Neural cell (in vitro differentiated cells): ENCODE data around the gene BHLHA9. TPM values are rescaled to one million over a fixed set of nuclear protein-coding genes. Genes with fewer than 3 reads are reported as not detected.

ENCODE experiments used
- H2AFZ ChIP-seq: fragments of 200-600, 300-800 bp; sonication (generic), shearing (Covaris generic); 2 replicates; pipeline ENCODE4 v1.6.0; 2014; ENCODE audit warnings: low read depth, mild to moderate bottlenecking, antibody characterized with exemption, low read length, moderate library complexity
- H3F3A ChIP-seq: fragments of 200-600 bp; shearing (Covaris generic); 2 replicates; pipeline ENCODE4 v1.6.1; 2016; ENCODE audit warnings: mild to moderate bottlenecking, moderate library complexity, mixed read lengths, antibody characterized with exemption, low read length; ENCODE audit not compliant: insufficient read depth, poor library complexity, severe bottlenecking
- H3K27ac ChIP-seq: fragments of 200-600, 300-800 bp; sonication (generic), shearing (Covaris generic); 2 replicates; pipeline ENCODE4 v1.5.1; 2014; ENCODE audit warnings: mild to moderate bottlenecking, low read length, moderate library complexity
- H3K27me3 ChIP-seq: fragments of 300-800, 200-600 bp; sonication (generic), shearing (Covaris generic); 2 replicates; pipeline ENCODE4 v1.6.0; 2014; ENCODE audit warnings: mild to moderate bottlenecking, low read depth, low read length, moderate library complexity; ENCODE audit not compliant: insufficient read depth
- H3K36me3 ChIP-seq: fragments of 300-800, 200-600 bp; sonication (generic), shearing (Covaris generic); 2 replicates; pipeline ENCODE4 v1.5.1; 2014; ENCODE audit warnings: mild to moderate bottlenecking, antibody characterized with exemption, low read length, moderate library complexity; ENCODE audit not compliant: insufficient read depth
- H3K4me2 ChIP-seq: fragments of 300-800, 200-600 bp; sonication (generic), shearing (Covaris generic); 2 replicates; pipeline ENCODE4 v1.6.0; 2014; ENCODE audit warnings: mild to moderate bottlenecking, low read length
- H3K4me3 ChIP-seq: fragments of 300-800, 200-600 bp; sonication (generic), shearing (Covaris generic); 2 replicates; pipeline ENCODE4 v1.5.1; 2014; ENCODE audit warnings: mild to moderate bottlenecking, low read length, moderate library complexity
- H3K79me2 ChIP-seq: fragments of 200-600 bp; shearing (Covaris generic); replicated peaks from 2 replicates; pipeline ENCODE4 v1.6.0; 2014; ENCODE audit warnings: mild to moderate bottlenecking, low read length, moderate library complexity; ENCODE audit not compliant: insufficient read depth
- H3K9ac ChIP-seq: fragments of 300-800, 200-600 bp; sonication (generic), shearing (Covaris generic); 2 replicates; pipeline ENCODE4 v1.6.1; 2016; ENCODE audit warnings: mild to moderate bottlenecking, low read length, mixed read lengths
- H3K9me2 ChIP-seq: fragments of 200-600 bp; shearing (Covaris generic); 2 replicates; pipeline ENCODE4 v1.6.1; 2016; ENCODE audit warnings: mild to moderate bottlenecking, low read length, mixed read lengths; ENCODE audit not compliant: insufficient read depth
- H3K9me3 ChIP-seq: fragments of 200-600, 300-800 bp; sonication (generic), shearing (Covaris generic); 2 replicates; pipeline ENCODE4 v1.6.1; 2016; ENCODE audit warnings: mild to moderate bottlenecking, mixed run types, low read length, moderate library complexity, mixed read lengths
- H4K20me1 ChIP-seq: fragments of 200-600 bp; shearing (Covaris generic); 2 replicates; pipeline ENCODE4 v1.6.1; 2016; ENCODE audit warnings: mild to moderate bottlenecking, mixed run types; ENCODE audit not compliant: insufficient read depth
- CTCF ChIP-seq: fragments of 450-650 bp; IDR thresholded peaks from 2 replicates; pipeline ENCODE4 v1.5.1; 2014; ENCODE audit warnings: antibody characterized with exemption, mild to moderate bottlenecking, moderate library complexity; ENCODE audit not compliant: poor library complexity, severe bottlenecking
- EP300 ChIP-seq: fragments of 450-650 bp; conservative IDR thresholded peaks from 2 replicates; pipeline ENCODE4 v1.6.1; 2014; ENCODE audit warnings: antibody characterized with exemption, mild to moderate bottlenecking, moderate library complexity; ENCODE audit not compliant: poor library complexity, severe bottlenecking
- EZH2 ChIP-seq: fragments of 200-600, 300-800 bp; shearing (Covaris generic), sonication (generic); IDR thresholded peaks from 2 replicates; pipeline ENCODE4 v1.6.1; 2014; ENCODE audit warnings: antibody characterized with exemption, low read length, borderline replicate concordance, mild to moderate bottlenecking; ENCODE audit not compliant: insufficient read depth, poor library complexity, severe bottlenecking
- MXI1 ChIP-seq: fragments of 450-650 bp; conservative IDR thresholded peaks from 2 replicates; pipeline ENCODE4 v1.6.1; 2014; ENCODE audit warnings: antibody characterized with exemption, mild to moderate bottlenecking; ENCODE audit not compliant: poor library complexity, severe bottlenecking
- POLR2AphosphoS5 ChIP-seq: IDR thresholded peaks from 2 replicates; pipeline ENCODE4 v1.6.1; 2012
- RAD21 ChIP-seq: fragments of 450-650 bp; conservative IDR thresholded peaks from 2 replicates; pipeline ENCODE4 v1.6.1; 2014; ENCODE audit warnings: antibody characterized with exemption, mild to moderate bottlenecking, moderate library complexity
- REST ChIP-seq: IDR thresholded peaks from 2 replicates; pipeline ENCODE4 v1.6.1; 2012; ENCODE audit warnings: borderline replicate concordance
- SMC3 ChIP-seq: fragments of 450-650 bp; conservative IDR thresholded peaks from 2 replicates; pipeline ENCODE4 v1.6.1; 2014; ENCODE audit warnings: antibody characterized with exemption, mild to moderate bottlenecking, moderate library complexity; ENCODE audit not compliant: poor library complexity
- TAF1 ChIP-seq: IDR thresholded peaks from 2 replicates; pipeline ENCODE4 v1.6.1; 2012; ENCODE audit warnings: low read depth
- polyA plus RNA-seq: library from polyadenylated mRNA; depleted of rRNA; stranded (reverse); fragments of >200 nt; gene quantifications from 2 replicates; pipeline ENCODE4 v1.2.3, GENCODE V29; 2014

Gene BHLHA9
- polyA plus RNA-seq, 1 donor from 2014 or later = not detected

GRCh38 chr17:1302761-1303160, 32.5 kb downstream of the BHLHA9 start:
- no peaks in the 10 kb centered on the region for H3K36me3 ChIP-seq
- H3K9me3 ChIP-seq = no peaks in the 10 kb centered on the region
- H3K9ac ChIP-seq = no peak overlapping the region
- TF ChIP-seq POLR2AphosphoS5 = no peak
- no peak for TF ChIP-seq SMC3
- TF ChIP-seq MXI1 = no peak
- no peak for TF ChIP-seq RAD21
- TF ChIP-seq REST = no peak
- TF ChIP-seq EP300 = no peak
- no peak for TF ChIP-seq CTCF
- no peak for TF ChIP-seq TAF1
- no peak for TF ChIP-seq EZH2
- H3K4me2 ChIP-seq = no peak overlapping the region
- no peaks in the 10 kb centered on the region for H4K20me1 ChIP-seq
- no peak overlapping the region for H2AFZ ChIP-seq
- H3F3A ChIP-seq = no peaks in the 10 kb centered on the region
- no peak overlapping the region for H3K4me3 ChIP-seq
- no peaks in the 10 kb centered on the region for H3K79me2 ChIP-seq
- H3K9me2 ChIP-seq = no peaks in the 10 kb centered on the region
- H3K27me3 ChIP-seq = no peaks in the 10 kb centered on the region
- no peak overlapping the region for H3K27ac ChIP-seq

- TF ChIP-seq POLR2AphosphoS5 (no peak), RAD21 (no peak), SMC3 (no peak), MXI1 (no peak), EZH2 (no peak), TAF1 (no peak), EP300 (no peak), CTCF (no peak), REST (no peak)
- H3K27ac ChIP-seq = no peak overlapping the region
- H4K20me1 ChIP-seq = no peaks in the 10 kb centered on the region
- no peaks in the 10 kb centered on the region for H3K9me3 ChIP-seq
- no peaks in the 10 kb centered on the region for H3K9me2 ChIP-seq
- no peak overlapping the region for H2AFZ ChIP-seq
- H3K4me3 ChIP-seq = no peak overlapping the region
- H3K9ac ChIP-seq = no peak overlapping the region
- H3K36me3 ChIP-seq = no peaks in the 10 kb centered on the region
- no peaks in the 10 kb centered on the region for H3F3A ChIP-seq
- H3K79me2 ChIP-seq = no peaks in the 10 kb centered on the region
- no peaks in the 10 kb centered on the region for H3K27me3 ChIP-seq
- no peak overlapping the region for H3K4me2 ChIP-seq
These were observed 34.3 kb downstream of the BHLHA9 start for GRCh38 chr17:1304522-1304921.
